Measurements from ENCODE around the gene UNKL. TPM values are rescaled to one million over a fixed set of nuclear protein-coding genes. Genes with fewer than 3 reads are reported as not detected.
A peak's percentile ranks its signal among the peaks of the same experiment; 100 is the strongest.
"Not testable (repeated sequence)": the region's sequence is repeated elsewhere in the genome, so short reads cannot be mapped to it uniquely, and the experiment has no call there.

The UNKL gene
- polyA plus RNA-seq, 10 donors = 4.4 to 13.3 (median 7.1) TPM

DNA sequence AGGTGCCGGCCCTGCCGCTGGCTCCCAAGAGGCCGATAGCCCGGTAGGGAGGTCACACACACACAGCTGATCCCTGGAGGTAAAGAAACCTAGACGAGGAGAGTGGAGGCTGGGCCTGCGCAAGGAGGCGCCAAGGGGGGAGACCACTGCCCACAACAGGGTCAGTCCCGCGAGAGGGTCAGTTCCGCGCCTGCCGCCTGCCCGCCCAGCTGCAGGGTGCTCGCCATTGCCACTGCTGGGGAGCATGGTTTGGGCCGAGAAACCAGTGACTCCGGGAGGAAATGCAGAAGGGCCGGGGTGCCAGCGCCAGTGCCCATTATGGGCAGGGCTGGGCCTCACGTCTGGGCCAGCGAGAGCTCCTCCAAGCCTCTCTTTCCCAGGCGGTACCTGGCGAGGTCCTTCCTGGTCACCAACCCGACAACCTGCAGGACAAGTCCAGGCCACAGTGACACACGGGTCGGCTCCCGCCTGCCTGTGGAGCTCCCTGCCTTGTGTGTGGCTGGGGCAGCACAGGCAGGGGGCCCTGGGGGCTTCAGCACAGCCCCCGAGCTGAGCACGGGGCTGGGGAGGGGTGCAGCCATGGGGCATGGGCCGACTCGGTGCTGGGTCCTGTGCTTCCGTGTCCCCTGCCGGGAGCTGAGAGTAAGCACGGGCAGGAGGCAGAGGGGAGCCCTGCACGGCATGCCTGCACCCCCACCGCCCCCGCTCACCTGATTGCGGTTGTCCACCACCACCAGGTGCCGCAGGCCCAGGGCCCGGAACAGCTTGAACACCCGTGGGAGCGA lies 32.0 kb upstream of the UNKL start:
- DNase-seq = no peak

DNA sequence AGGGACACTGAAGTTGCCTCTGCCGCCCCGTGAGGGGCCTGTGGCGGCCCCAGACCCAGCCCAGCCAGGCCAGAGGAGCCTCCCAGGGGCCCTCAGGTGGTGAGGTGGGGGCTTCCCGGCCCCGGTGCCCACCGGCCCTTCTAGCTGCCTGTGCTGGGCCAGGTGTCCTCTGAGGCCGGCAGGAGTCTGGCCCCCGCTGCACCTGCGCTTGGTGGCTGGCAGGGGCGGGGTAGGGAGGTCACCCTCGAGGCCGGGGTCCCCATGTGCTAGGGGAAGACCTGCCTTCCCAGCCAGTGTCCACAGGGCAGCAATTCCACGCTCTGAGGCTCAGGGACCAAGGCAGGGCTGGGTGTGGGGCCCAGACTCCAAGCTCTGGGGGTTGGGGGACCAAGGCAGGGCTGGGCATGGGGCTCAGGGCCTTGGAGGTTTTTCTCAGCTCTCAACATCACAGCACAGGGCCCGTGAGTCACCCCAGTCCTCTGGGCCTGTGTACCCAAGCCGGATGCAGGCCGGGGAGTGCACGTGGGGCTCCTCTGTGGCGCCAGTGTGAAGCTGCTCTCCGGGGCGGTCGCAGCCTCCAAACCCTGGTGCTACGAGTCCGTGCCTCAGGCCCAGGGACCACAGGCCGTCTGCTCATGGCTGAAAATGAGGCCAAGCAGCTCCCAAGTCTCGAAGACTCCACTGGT lies 31.2 kb upstream of the UNKL start:
- DNase-seq = no peak

DNA sequence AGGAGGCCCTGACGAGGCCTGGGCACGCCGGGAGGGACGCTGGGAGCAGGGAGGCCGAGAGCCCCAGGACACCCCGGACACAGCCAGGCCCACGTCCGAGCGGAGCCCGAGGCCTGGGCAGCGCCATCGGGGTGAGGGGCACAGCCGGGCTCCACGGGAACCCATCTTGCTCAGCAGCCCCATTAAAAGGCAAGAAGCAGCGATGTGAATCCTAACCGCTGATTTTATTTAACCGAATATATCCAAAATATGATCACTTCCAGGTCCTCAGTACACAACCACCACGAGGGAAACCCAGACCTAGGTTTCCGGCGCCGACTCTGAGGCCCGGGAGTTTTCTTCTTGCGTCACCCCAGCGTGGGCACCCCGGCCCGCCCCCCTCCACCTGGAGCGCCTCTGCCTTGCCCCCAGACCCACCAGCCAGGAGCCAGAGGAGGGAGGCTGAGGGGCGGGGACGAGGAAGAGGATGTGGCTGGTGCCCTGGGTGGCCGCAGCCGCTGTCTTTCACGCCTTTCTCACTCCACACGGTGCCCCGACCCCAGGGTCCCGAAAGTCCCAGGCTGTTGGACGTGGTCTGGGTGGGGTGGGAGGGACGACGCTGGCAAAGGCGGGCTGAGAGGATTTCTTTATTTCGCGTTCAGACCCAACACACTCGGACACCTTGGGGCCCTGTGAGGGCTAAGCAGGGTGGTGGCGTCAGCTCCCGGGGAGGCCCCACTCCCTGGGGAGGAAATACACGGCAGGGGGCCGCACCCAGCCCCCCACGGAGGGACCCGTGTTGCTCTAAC lies 30.4 kb upstream of the UNKL start:
- no peak for DNase-seq

DNA sequence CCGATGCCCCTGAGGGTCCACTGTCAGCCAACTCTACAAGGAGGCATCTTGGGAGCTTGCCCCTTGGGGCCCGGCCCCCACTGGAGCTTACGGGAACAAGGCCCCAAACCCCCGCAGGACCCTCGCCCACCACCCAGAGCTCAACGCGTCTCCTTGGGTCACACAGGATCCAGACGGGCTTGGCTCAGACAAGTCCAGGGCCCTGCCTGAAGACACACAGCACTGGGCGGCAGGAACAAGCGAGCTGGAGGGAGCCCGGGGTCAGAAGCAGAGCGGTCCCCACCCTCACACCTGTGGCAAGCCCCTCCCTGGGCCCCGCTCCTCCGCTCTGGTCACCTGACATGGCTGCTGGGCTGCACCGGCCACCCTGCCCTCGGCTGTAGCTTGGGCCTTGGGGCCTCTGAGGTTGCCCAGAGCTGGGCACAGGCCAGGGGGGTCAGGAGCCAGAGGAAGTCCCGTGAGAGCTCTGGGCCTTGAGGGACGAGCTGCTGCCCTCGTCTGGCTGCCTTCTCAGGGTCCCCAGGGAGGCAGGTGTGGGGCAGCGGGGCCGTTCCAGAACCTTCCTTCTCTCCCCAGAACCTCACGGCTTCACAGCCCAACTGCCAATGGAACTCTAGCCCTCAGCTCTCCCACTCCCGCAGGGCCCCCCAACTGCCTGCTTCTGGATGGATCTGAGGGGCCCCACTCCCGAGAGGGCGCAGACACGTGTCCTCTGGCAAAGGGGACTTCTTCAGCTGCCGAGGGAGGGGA lies 29.7 kb upstream of the UNKL start, which contains the start of gene CCDC154:
TSS of gene CCDC154 (minus strand) at position 577 of the 750 bp plus-strand sequence. CDS start at position 343, 234 bp downstream.
- no peak for DNase-seq

DNA sequence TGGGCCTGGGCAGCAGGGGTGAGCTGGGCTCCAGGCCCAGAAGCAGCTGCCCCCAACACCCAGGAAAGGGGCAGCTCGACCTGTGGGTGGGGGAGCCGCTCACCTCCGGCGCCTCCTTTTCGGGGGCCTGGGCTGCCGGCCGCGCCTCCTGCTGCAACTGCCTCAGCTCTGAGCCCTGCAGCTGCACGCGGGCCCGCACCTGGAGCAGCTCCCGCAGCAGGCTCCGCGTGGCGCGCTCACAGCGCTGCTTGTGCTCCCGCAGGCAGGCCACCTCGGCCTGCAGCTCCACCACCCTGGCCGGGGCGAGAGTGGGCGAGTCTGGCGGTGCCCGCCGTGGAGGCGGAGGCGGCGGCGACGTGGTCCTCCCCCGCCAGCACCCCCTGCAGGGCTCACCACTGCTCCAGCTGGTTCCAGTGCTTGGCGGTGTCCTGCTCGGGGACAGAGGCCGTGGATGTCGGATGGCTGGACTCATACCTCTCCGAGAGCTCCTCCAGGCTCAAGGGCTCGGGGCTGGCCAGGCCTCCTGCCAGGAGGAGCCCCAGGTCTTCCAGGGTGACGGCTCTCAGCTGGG lies 29.0 kb upstream of the UNKL start:
- DNase-seq = no peak

- no peak for DNase-seq
Measured at GRCh38 chr16:1442697-1443096, 28.2 kb upstream of the UNKL start.

DNA sequence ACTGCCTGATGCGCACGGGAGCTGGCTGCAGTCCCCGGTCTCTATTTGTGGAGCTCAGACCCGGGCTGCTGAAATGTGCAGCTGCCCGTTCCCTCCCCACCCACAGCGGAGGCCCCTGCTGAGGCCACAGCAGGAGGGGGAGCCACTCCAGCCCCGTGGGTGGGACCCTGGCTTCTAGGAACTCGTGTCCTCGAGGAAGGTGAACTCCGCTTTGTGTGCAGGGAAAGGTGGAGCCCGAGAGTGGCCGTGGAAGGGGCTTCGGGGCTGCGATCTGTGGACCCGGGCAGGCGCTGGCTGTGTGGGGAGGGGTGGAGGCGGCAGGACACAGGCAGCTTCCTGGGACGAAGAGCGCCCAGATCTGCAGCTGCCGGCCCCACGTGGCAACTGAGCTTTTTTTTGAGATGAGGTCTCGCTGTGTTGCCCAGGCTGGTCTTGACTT lies 26.9 kb upstream of the UNKL start:
- DNase-seq = peak in 2 of 3 donors; percentile 15 to 36

DNA sequence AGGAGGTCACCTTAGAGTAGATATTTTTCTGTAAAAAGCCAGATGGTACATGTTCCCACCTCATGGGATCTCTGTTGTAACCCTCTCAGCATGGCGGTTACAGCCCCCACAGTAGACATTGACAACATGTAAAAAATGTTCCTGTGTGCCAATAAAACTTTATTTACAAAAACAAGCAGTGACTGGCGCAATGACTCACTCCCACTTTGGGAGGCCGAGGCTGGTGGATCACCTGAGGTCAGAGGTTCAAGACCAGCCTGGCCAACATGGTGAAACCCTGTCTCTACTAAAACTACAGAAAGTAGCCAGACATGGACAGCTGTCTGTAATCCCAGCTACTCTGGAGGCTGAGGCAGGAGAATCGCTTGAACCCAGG lies 25.2 kb upstream of the UNKL start:
- DNase-seq = not testable (repeated sequence)

GRCh38 chr16:1439058-1439698 lies 24.7 kb upstream of the UNKL start:
- no peak for DNase-seq

- DNase-seq = no peak
Measured at GRCh38 chr16:1438229-1439057, 23.9 kb upstream of the UNKL start.

DNA sequence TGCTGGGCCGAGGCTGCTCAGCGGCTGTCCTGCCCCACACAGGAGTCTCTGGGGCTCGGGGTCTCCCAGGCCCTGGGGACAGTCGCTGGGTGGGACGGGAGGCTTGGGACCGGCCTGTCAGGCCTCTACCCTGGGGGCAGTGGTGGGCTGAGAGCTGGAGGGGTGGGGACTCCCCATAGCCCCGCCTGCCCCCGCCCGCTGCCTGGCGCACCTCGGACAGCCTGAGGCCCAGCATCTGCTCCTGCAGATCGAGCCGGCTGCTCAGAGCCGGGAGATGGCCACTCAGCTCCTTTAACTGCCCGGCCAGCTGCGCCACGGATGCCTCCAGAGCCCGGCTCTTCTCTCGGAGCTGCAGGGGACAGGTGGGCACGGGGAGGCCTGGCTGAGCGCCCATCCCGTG lies 23.1 kb upstream of the UNKL start:
- DNase-seq = no peak

GRCh38 chr16:1436731-1437355 lies 22.3 kb upstream of the UNKL start:
- DNase-seq = no peak

DNA sequence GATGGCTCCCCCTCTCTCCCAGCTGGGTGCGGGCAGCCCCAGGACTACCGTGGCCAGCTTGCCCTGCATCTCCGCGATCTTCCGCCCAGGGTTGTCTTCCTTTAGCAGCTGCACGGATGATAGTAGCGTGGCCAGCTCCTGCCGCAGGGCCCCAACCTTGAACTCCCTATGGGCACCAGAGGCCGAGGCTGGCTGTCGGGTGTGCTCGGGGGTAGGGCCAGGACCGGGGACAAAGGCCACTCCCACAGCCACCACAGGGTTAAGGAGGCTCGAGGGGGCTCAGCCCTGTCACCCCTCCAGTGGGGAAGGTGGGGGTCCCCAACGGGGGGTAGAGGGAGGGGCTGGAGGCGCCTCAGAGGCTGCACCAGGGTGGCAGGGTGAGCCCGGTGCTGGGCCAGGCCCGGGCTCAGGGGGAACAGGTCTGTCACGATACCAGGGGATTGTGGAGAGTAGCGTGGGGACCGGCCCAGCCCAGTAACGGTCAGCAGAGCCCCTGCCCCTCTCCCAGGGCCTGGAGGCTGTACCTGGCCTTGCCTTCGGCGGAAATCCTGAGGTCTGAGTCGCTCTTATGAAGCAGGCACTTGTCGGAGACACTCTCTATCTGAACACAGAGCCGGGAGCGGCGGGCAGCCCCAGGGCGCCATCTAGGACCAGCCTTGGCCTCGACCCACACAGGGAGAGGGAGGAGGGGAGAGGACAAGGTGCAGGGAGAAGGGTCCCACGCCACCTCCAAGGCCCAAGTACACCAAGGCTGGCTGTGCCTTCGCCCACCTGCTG lies 21.6 kb upstream of the UNKL start:
- DNase-seq = no peak

DNA sequence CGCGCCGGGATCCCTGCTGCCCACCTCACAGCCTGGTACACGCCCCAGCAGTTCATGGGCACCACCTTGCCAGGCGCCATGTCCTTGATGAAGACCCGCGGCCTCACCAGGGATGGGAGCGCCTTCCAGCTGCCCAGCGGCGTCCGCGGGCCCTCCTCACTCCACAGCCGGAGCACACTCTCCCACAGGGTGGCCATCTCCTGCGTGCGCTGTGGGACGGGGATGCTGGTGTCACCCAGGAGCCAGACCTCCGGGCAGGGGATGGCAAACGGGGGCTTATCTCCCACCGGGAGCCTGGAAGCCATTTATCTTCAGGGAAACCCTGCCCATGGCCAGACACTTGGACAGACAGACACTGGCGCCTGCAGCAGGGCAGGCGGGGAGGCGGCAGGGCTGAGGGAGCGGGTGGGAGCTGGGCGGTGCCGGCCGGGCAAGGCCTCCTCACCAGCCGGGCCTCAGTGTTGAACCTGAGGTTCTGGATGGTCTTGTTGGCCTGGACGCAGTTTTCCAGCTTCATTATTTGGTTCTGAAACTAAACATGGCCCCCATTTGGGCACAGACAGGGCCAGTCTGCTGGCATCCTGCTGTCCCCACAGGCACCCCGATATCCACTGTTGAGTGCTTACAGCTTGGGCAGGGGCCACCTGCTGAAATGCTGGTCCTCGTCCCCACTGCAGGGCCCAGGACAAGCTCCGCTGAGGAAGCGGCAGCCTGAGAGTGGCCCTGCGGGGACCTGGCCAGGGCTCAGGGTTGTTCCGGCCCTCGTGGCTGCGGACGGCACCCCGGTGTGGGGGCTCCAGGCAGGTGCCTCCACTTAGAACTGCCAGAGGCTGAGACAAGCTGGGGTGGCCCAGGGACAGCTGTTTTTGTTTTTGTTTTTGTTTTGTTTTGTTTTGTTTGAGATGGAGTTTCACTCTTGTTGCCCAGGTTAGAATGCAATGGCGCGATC lies 20.4 kb upstream of the UNKL start:
- no peak for DNase-seq

- no peak for DNase-seq
Measured at GRCh38 chr16:1433756-1434155, 19.3 kb upstream of the UNKL start.

- DNase-seq = no peak
Measured at GRCh38 chr16:1433263-1433560, 18.7 kb upstream of the UNKL start.

- no peak for DNase-seq
Measured at GRCh38 chr16:1432388-1433262, 18.1 kb upstream of the UNKL start.
